Activated T-cell treated with anti-CD3 and anti-CD28 coated beads for 4 hours (primary cell): ENCODE data around the gene AP2B1.

Source experiments
- DNase-seq: peaks from one replicate; pipeline ENCODE4 v3.0.0-alpha.2; 2020

Gene AP2B1

DNA sequence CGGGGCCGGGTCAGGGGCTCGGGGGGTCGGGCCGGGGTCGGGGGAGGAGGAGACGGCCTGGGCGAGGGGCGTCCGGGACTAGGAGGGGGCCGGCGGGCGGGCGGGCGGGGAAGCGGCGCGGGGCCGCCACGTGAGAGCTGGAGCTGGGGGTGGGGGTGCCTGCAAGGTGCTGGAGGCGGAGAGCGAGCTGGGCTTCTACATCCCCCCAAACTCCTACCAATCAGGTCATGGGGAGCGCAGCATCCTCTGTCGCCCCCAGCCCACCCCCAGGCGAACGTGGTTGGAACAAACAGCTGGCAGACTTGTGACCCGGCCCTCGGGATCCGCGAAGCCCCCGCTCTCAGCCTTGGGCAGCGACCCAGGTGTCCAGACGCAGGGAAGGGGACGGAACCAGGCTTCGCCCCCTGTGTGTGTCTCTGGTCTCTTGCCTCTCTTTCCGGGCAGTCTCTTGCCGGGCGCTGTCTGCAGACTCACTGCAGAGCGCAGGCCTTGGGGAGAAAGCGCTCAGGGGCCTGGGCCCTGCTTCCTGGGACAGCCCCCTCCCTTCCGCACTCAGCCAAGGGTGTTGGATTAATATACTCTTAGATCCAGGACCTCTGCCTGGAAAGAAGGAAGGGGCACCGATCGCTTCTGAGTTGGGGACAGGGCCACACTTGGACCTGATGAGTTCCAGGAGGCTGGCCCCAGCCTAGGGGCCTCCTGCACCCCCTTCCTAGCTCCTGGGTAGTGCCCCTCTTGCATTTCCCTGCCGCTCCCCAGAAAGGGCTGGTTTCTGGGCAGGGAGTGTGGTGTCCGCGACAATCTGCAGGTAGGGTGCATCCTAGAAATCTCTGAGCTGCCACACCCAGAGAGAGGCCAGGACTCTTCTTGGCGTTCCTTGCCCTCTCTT, 145.0 kb downstream of the AP2B1 start:
- no peak for DNase-seq

GRCh38 chr17:35732806-35733136, 145.6 kb downstream of the AP2B1 start:
- DNase-seq, result no peak

DNA sequence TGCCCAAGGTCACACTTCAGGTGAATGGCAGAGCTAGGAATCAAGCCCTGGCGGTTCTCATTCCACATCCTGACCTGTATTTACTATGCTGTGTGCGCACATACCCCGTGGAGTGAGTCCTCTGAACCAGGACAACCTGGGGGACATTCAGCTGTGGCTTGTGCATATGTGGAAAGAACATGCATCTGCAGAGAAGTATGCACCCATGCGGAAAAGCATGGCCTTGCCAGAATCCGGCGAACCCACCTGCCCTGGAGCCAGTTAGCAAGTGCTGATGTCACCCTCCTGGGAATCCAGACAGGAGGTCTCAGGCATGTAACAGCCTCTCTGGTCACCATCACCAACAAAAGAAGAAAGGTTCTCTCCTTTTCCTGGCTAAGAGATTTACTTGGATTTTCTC, 146.2 kb downstream of the AP2B1 start:
- no peak for DNase-seq

DNA sequence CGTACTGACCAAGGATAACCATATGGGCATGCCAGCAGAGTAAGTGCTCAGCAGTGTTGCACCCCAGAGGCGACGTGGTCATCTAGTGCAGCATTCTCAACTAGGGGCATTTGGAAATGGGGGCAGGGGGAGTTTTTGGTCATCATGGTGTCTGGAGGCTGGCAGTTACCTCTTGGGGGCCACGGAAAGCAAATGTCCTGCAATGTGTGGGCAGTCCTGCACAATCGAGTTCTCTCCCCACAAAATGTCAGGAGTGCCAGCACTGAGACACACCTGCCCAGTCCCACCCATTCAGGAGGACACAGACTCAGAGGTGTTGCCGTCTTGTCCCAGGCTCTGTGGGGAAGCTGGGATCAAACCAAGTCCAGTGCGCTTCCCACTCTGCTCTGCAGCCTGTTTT, 147.3 kb downstream of the AP2B1 start:
- no peak for DNase-seq

- no peak for DNase-seq
Measured at GRCh38 chr17:35735036-35735805, 148.1 kb downstream of the AP2B1 start.

- no peak for DNase-seq
Measured at GRCh38 chr17:35736236-35736635, 149.1 kb downstream of the AP2B1 start.

DNA sequence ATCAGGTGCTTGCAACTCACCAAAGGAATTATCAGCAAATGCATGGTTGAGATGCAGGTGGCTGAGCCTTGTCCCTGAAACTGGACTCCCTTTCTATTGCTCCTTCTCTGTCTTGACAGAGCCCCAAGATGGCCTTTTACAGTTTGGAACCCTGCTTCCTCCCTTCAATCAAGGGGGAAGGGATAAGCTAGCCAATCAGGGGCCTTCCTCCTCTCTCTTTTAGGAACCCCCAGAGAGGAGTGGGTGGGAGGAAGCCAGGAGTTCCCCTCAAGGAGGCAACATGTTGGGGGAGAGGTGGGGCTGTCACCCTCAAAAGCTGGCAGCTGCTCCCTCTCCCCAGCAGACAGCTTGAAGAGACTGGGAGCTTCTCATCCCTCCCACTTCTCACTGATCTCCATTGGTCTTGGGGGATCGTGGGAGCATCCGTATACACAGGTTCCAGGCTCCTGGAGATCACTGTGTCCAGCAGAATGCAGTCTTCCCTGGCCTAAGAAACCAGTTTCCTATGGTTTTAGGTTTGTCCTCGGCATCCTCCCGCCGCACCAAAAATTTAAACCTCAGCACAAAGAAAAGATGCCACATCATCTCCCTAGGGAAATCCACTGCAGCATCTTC, 151.5 kb downstream of the AP2B1 start:
- DNase-seq, result no peak

- DNase-seq, result no peak
Measured at GRCh38 chr17:35740216-35740615, 153.1 kb downstream of the AP2B1 start.

- no peak for DNase-seq
Measured at GRCh38 chr17:35740997-35741931, 154.1 kb downstream of the AP2B1 start.

GRCh38 chr17:35742496-35742895, 155.4 kb downstream of the AP2B1 start:
- DNase-seq, result no peak

DNA sequence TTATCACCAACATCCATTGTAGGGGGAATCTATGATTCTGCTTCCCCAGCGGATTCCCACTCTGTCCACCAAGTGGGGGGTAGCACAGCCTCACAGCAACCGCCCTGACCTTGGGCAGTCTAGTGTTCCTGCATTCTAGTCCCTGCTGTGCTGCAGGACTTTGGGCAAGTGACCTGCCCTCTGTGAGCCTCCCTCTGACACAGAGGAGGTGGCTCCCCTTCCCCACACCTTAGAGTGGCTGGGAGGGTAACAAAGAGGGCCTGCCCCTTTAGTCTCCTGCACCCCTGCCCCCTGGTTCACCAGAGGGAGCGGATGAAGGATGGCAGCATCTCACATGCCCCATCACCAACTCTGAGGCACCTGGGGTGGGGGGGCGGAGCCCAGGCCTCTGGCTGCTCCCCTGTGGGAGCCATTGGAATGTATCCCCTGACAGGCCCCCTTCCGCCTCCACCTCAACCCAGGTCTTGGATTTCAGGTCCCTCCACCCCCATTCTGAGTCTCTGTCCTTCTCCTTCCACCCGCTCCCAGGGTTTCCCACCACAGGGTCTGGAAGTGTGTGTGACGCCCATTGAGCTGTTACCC, 155.9 kb downstream of the AP2B1 start:
- DNase-seq, result no peak

GRCh38 chr17:35743626-35744328, 156.7 kb downstream of the AP2B1 start:
- no peak for DNase-seq

GRCh38 chr17:35744830-35745229, 157.7 kb downstream of the AP2B1 start:
- no peak for DNase-seq

DNA sequence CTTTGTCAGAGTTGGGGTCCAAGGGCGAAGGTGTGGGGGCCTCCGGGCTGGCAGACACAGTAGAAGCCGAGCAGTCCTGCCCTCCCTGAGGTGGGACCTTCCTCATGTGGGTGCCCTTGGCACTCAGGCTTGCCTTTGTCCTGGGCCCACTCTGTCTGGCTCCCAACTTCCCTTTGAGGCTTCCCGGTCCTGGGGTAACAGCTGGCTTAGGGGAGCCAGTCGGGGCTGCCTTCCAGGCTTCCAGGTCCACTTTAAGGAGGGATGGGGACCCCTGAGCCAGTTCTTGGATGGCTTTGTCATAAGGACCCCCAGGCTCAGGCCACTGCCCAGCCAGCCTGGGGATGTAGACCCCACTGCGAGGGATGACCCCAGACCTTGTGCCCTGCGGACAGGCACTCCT, 158.1 kb downstream of the AP2B1 start:
- DNase-seq, result no peak

DNA sequence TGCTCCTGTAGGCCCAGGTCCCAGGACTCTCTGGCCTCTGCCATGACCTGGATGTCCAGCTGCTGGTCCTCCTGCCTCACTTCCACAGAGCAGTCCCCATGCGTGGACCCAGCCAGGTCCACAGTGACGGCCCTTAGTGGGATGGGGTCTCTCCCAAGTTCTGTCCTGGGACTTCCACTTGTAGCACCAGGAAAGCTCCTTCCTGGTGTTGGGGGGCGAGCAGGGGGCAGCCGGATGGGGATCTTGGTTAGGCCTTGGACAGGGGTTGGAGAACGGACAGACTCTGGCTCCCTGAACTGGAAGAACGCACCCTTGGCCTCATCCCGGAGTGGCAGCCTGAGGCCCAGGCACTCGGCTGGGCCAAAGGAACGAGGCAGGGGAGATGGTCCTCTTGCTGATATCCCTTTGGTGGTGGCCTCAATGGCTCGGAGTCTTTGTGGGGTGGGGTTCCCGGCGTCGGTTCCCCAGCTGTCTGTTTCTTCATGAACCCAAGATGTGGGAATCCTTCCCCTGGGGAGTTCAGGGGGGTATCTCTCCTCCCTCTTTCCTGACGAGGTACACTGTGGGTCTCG, 158.7 kb downstream of the AP2B1 start:
- DNase-seq, result no peak

DNA sequence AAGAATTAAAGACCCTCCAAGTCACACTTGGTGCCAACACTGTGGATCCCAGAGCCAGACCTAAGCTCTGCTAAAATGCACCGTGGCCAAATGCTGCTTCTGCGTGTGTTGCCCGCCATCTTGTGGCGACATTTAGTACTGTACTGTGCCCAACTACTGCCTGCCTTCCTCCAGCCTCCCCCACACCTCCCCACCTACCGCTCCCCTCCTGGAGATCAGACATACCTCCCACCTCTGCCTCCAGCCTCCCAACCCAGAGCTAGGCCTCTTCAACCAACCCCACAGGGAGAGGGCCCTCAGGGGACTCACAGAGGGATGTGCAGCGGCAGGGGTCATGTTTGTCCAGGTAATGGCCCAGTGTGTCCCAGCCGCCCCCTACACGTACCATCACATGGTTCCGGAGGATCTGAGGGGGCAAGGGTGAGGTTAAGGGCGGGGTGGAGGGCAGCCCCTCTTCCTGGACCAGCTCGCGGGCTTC, 160.5 kb downstream of the AP2B1 start:
- peak; percentile 80 for DNase-seq

GRCh38 chr17:35748341-35748841, 161.3 kb downstream of the AP2B1 start:
- no peak for DNase-seq

DNA sequence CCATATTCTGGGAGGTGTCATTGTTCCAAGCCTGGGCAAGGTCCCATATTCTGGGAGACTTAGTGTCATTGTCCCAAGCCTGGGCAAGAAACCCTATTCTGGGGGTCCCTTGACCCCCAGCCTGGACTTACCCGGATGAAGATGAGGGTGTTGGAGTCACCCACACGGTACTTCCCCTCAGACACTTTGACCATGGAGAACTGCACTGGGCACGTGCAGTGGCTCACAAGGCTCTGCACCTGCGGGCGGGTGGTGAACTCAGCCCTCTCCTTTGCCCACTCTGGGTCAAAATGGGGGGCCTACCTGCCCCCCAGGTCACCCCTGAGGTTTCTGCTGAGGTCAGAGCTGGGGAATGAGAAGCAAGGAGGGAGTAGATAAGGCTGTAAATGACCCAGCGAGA, 161.9 kb downstream of the AP2B1 start:
- DNase-seq, result no peak

DNA sequence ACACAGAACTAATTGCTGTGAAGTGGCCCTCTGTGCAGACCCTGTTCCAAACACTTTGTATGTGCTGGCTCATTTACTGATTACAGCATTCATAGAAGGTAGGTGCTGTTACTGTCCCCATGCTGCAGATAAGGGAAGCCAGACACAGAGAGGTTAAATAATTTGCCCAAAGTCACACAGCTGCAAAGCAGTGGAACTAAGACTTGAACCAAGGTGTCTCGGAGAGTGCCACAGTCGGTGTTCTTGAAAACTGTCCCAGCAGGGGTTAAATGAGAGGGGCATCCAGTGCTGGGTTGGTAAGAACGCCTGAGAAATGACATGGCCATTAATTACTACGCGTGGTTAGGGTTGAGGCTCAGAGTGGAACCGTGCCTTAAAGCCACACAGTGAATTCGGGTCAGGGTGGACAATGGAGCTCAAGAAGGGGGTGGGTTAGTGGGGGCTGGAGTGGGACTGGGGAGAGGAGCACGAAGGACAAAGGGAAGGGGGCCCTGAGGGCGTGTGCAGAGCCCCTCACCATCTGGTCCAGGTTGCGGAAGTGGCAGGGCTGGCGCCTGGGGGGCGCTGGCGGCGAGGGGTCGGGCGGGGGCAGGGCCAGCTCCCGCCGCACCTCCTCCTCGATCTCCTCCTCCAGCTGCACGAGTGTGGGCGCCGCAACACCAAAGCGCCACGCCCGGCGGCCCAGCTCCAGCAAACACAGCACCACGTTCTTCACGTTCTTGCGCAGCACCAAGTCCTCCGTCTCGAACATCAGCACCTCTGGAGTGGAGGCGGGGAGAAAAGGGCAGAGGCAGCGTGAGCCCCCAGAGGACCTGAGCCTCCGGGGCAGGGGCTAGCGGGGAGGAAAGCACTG, 162.7 kb downstream of the AP2B1 start:
- no peak for DNase-seq
